PC-9 (cell line): ENCODE measurements around the gene ARHGAP26.

Source experiments
- CTCF ChIP-seq: fragments of 200-600 bp; sonication (generic); conservative IDR thresholded peaks from 2 replicates; pipeline ENCODE4 v1.6.1; 2017; ENCODE audit warnings: mixed run types, antibody characterized with exemption, mild to moderate bottlenecking, moderate library complexity
- EZH2 ChIP-seq: fragments of 200-600 bp; sonication (generic); IDR thresholded peaks from 2 replicates; pipeline ENCODE4 v1.8.0; 2017; ENCODE audit warnings: antibody characterized with exemption, low read depth

- TF ChIP-seq CTCF (no peak), EZH2 (no peak)
Measured at GRCh38 chr5:143164557-143164956, 394.4 kb downstream of the ARHGAP26 start.
